ENCODE data around the gene ZNF324. TPM values are rescaled to one million over a fixed set of nuclear protein-coding genes. Genes with fewer than 3 reads are reported as not detected.

Gene ZNF324
- total and polyA plus RNA-seq, 2 experiments from 2014 or later: 5.5 to 16.3 TPM

GRCh38 chr19:58456111-58456510 is 10.8 kb upstream of the ZNF324 start:
- WGBS, 2 experiments (ENCODE audit: low coverage in 1 of 2, low lambda C conversion rate in 2 of 2, missing lambda C conversion rate in 2 of 2): 94 to 96% methylated on average over 23 to 35 of the region's 35 CpGs
- Histone ChIP-seq H3K36me3 (ENCODE audit: low read depth) (no peaks in the 10 kb centered on the region), H3K9me3 (ENCODE audit: low read depth) (no peaks in the 10 kb centered on the region), H3K27me3 (replicated peaks; ENCODE audit: insufficient read depth) (no peaks in the 10 kb centered on the region), H4K20me1 (ENCODE audit: insufficient read depth) (no peaks in the 10 kb centered on the region), H3K4me1 (ENCODE audit: insufficient read depth) (no peaks in the 10 kb centered on the region), H3K4me3 (no peak overlapping the region), H2AFZ (no peak overlapping the region), H3K9ac (no peak overlapping the region), H3K79me2 (ENCODE audit: insufficient read depth) (no peaks in the 10 kb centered on the region; the same call in 1 of the 2 replicates), H3K4me2 (ENCODE audit: unreplicated experiment) (no peak overlapping the region), H3K9me2 (ENCODE audit: insufficient read depth) (no peaks in the 10 kb centered on the region), H3F3A (ENCODE audit: insufficient read depth) (no peaks in the 10 kb centered on the region), H3K27ac (no peak overlapping the region)
- in situ Hi-C loops (cut with MboI): no loop called here
- DNase-seq: no peak
- TF ChIP-seq EZH2 (IDR thresholded peaks at IDR 0.05; ENCODE audit: insufficient read depth, poor library complexity, severe bottlenecking) (no peak), EZH2phosphoT487 (IDR thresholded peaks at IDR 0.05; ENCODE audit: insufficient read depth, low read depth) (no peak)

GRCh38 chr19:58460039-58460438 is 6.8 kb upstream of the ZNF324 start:
- no peaks in the 10 kb centered on the region for H3F3A ChIP-seq (ENCODE audit: insufficient read depth)

GRCh38 chr19:58466089-58466759 is 656 bp upstream of the ZNF324 start:
- peaks cover 5% of the 10 kb centered on the region; the same call in 1 of the 2 replicates for H3K4me1 ChIP-seq (ENCODE audit: insufficient read depth)
- WGBS, 2 experiments (ENCODE audit: low coverage in 1 of 2, low lambda C conversion rate in 2 of 2, missing lambda C conversion rate in 2 of 2): 23 to 28% methylated on average over 20 of the region's 20 CpGs
- peaks cover 27% of the 10 kb centered on the region for H3K79me2 ChIP-seq (ENCODE audit: insufficient read depth)

More at GRCh38 chr19:58460039-58460438, 6.8 kb upstream of the ZNF324 start:
- Histone ChIP-seq H3K4me1 (ENCODE audit: insufficient read depth) (no peaks in the 10 kb centered on the region), H3K36me3 (ENCODE audit: low read depth) (no peaks in the 10 kb centered on the region), H3K27ac (no peak overlapping the region), H3K27me3 (replicated peaks; ENCODE audit: insufficient read depth) (no peaks in the 10 kb centered on the region), H3K9ac (no peak overlapping the region), H3K79me2 (ENCODE audit: insufficient read depth) (no peaks in the 10 kb centered on the region), H3K4me2 (ENCODE audit: unreplicated experiment) (no peak overlapping the region), H4K20me1 (ENCODE audit: insufficient read depth) (no peaks in the 10 kb centered on the region), H3K9me3 (ENCODE audit: low read depth) (no peaks in the 10 kb centered on the region), H3K4me3 (no peak overlapping the region), H3K9me2 (ENCODE audit: insufficient read depth) (no peaks in the 10 kb centered on the region), H2AFZ (no peak overlapping the region)
- TF ChIP-seq EZH2 (IDR thresholded peaks at IDR 0.05; ENCODE audit: insufficient read depth, poor library complexity, severe bottlenecking) (no peak), EZH2phosphoT487 (IDR thresholded peaks at IDR 0.05; ENCODE audit: insufficient read depth, low read depth) (no peak)
- in situ Hi-C loops (cut with MboI): no loop called here
- no peak for DNase-seq
- WGBS, 2 experiments (ENCODE audit: low coverage in 1 of 2, low lambda C conversion rate in 2 of 2, missing lambda C conversion rate in 2 of 2): 81 to 89% methylated on average over 2 of the region's 2 CpGs

GRCh38 chr19:58468216-58468839 is 1.4 kb downstream of the ZNF324 start:
- H3F3A ChIP-seq (ENCODE audit: insufficient read depth): no peaks in the 10 kb centered on the region
- no peaks in the 10 kb centered on the region for H3K9me2 ChIP-seq (ENCODE audit: insufficient read depth)
- no peaks in the 10 kb centered on the region for H4K20me1 ChIP-seq (ENCODE audit: insufficient read depth)
- TF ChIP-seq EZH2 (IDR thresholded peaks at IDR 0.05; ENCODE audit: insufficient read depth, poor library complexity, severe bottlenecking): no peak
- no peak for TF ChIP-seq EZH2phosphoT487 (IDR thresholded peaks at IDR 0.05; ENCODE audit: insufficient read depth, low read depth)
- in situ Hi-C loops (cut with MboI): no loop called here
- H3K4me1 ChIP-seq (ENCODE audit: insufficient read depth): peaks cover 5% of the 10 kb centered on the region; the same call in 1 of the 2 replicates
- 37 to 41% methylated on average over 5 of the region's 5 CpGs for WGBS, 2 experiments (ENCODE audit: low coverage in 1 of 2, low lambda C conversion rate in 2 of 2, missing lambda C conversion rate in 2 of 2)
- H3K79me2 ChIP-seq (ENCODE audit: insufficient read depth): peaks cover 27% of the 10 kb centered on the region
- peak overlapping the region; percentile 53 for H3K9ac ChIP-seq
- DNase-seq: peak; percentile 27
- H3K27ac ChIP-seq: no peak overlapping the region
- H3K4me2 ChIP-seq (ENCODE audit: unreplicated experiment): peak overlapping the region; percentile 57
- H3K27me3 ChIP-seq (replicated peaks; ENCODE audit: insufficient read depth): no peaks in the 10 kb centered on the region
- H3K9me3 ChIP-seq (ENCODE audit: low read depth): no peaks in the 10 kb centered on the region
- no peak overlapping the region for H2AFZ ChIP-seq
- H3K36me3 ChIP-seq (ENCODE audit: low read depth): no peaks in the 10 kb centered on the region; the same call in 1 of the 2 replicates
- H3K4me3 ChIP-seq: peak overlapping the region; percentile 81

More at GRCh38 chr19:58466089-58466759, 656 bp upstream of the ZNF324 start:
- in situ Hi-C loops (cut with MboI): no loop called here
- H4K20me1 ChIP-seq (ENCODE audit: insufficient read depth): no peaks in the 10 kb centered on the region
- H3K4me2 ChIP-seq (ENCODE audit: unreplicated experiment): peak overlapping the region; percentile 91
- peak overlapping the region; percentile 49 for H3K9ac ChIP-seq
- no peaks in the 10 kb centered on the region for H3K9me3 ChIP-seq (ENCODE audit: low read depth)
- H3K27ac ChIP-seq: no peak overlapping the region
- H3K27me3 ChIP-seq (replicated peaks; ENCODE audit: insufficient read depth): no peaks in the 10 kb centered on the region
- no peaks in the 10 kb centered on the region for H3K9me2 ChIP-seq (ENCODE audit: insufficient read depth)
- DNase-seq: no peak
- no peaks in the 10 kb centered on the region for H3K36me3 ChIP-seq (ENCODE audit: low read depth)
- peak overlapping the region; percentile 81 for H3K4me3 ChIP-seq
- H2AFZ ChIP-seq: peak overlapping the region; percentile 97
- TF ChIP-seq EZH2phosphoT487 (IDR thresholded peaks at IDR 0.05; ENCODE audit: insufficient read depth, low read depth) (no peak), EZH2 (IDR thresholded peaks at IDR 0.05; ENCODE audit: insufficient read depth, poor library complexity, severe bottlenecking) (no peak)
- H3F3A ChIP-seq (ENCODE audit: insufficient read depth): no peaks in the 10 kb centered on the region
